Breast epithelium (tissue), 3 donors: Measurements from ENCODE around the gene METRNL.

ENCODE experiments used
- POLR2A ChIP-seq: fragments of 450-650 bp; IDR thresholded peaks from one replicate; pipeline ENCODE4 v1.6.1; 2016; ENCODE audit warnings: antibody characterized with exemption, mild to moderate bottlenecking, moderate library complexity
- TF ChIP-seq, protein P1 (sequence below), 3 donors: fragments of 450-650 bp; IDR thresholded peaks; one replicate each; pipeline ENCODE4 v1.5.1; 2016 to 2017; ENCODE audit warnings: antibody characterized with exemption in 3 of 3, mild to moderate bottlenecking in 3 of 3, moderate library complexity in 3 of 3

DNA sequence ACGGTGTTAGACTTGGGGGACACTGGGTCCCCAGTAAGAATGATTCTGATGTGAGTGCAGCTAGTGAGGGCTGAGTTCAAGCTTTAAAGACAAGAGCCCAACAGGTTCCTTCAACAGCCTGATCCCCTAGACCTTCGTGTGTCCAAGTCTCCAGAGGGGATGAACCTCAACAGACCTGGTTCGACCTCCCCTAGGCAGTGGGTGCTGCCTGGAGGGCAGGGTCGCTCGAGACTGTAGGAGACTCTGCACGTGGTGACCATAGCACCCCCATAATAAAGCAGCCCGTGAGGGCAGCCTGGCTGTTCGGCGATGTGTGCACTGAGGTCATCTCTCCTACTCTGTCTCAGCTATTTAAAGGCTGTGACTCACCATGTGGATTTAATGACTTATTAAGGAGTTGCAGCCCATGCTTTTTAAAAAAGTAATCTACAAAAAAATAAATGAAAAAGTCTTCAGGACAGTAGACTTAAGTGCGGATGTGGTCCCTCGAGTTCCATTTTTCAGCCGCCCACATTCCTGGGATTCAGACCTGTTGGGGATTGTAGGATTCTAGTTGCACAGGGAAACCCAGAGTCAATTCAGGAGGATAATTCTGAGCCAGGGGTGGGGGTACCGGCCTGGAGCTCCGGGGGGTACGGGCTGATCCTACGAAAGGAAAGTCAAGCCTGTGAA is 23.4 kb upstream of the METRNL start:
- TF ChIP-seq POLR2A, result no peak
- TF ChIP-seq, protein P1, sequence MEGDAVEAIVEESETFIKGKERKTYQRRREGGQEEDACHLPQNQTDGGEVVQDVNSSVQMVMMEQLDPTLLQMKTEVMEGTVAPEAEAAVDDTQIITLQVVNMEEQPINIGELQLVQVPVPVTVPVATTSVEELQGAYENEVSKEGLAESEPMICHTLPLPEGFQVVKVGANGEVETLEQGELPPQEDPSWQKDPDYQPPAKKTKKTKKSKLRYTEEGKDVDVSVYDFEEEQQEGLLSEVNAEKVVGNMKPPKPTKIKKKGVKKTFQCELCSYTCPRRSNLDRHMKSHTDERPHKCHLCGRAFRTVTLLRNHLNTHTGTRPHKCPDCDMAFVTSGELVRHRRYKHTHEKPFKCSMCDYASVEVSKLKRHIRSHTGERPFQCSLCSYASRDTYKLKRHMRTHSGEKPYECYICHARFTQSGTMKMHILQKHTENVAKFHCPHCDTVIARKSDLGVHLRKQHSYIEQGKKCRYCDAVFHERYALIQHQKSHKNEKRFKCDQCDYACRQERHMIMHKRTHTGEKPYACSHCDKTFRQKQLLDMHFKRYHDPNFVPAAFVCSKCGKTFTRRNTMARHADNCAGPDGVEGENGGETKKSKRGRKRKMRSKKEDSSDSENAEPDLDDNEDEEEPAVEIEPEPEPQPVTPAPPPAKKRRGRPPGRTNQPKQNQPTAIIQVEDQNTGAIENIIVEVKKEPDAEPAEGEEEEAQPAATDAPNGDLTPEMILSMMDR (IDR thresholded peaks at IDR 0.05), result no peak
